ENCODE measurements around the gene CASZ1.

- TF ChIP-seq REST (IDR thresholded peaks at IDR 0.05): no peak
- no peak for TF ChIP-seq PBX3 (IDR thresholded peaks at IDR 0.05)
- TF ChIP-seq MAFK (IDR thresholded peaks at IDR 0.05; ENCODE audit: partially characterized antibody): no peak
- no peak for TF ChIP-seq RAD21 (conservative IDR thresholded peaks at IDR 0.05 in 1 of 2, IDR thresholded peaks at IDR 0.05 in 1 of 2)
- TF ChIP-seq POLR2A (IDR thresholded peaks at IDR 0.05; ENCODE audit: low read length): no peak
- no peak for TF ChIP-seq CTCF (IDR thresholded peaks at IDR 0.05)
Observed at GRCh38 chr1:10679496-10680220, 116.8 kb downstream of the CASZ1 start.
